ENCODE data around the gene SAMHD1. TPM values are rescaled to one million over a fixed set of nuclear protein-coding genes. Genes with fewer than 3 reads are reported as not detected.

SAMHD1 gene
- total RNA-seq, 2 experiments from 2014 or later = 10.6 to 20.8 TPM

GRCh38 chr20:36929691-36930090 is 21.8 kb downstream of the SAMHD1 start:
- H2AFZ ChIP-seq (ENCODE audit: low read length) = no peak overlapping the region
- no TSS peak for BruUV-seq (replicated peaks)
- H3K9me3 ChIP-seq (ENCODE audit: low read length) = no peaks in the 10 kb centered on the region
- peaks cover 49% of the 10 kb centered on the region for H3K36me3 ChIP-seq (ENCODE audit: insufficient read depth, low read length)
- no peak overlapping the region for H3K27ac ChIP-seq (ENCODE audit: low read depth, low read length, poor library complexity, severe bottlenecking)
- no peaks in the 10 kb centered on the region for H3K4me1 ChIP-seq (ENCODE audit: insufficient read depth, low read length, poor library complexity, severe bottlenecking)
- no peak for DNase-seq (ENCODE audit: low spot score)
- H3K4me2 ChIP-seq (ENCODE audit: low read length) = no peak overlapping the region
- H3K9me2 ChIP-seq (ENCODE audit: insufficient read depth, low read length) = no peaks in the 10 kb centered on the region
- no peak for TF ChIP-seq CTCF (conservative IDR thresholded peaks at IDR 0.05; ENCODE audit: low read length)
- TF ChIP-seq EZH2phosphoT487 (IDR thresholded peaks at IDR 0.05; ENCODE audit: borderline replicate concordance, low read depth, low read length) = no peak
- CTCF ChIA-PET (ENCODE audit: unreplicated experiment) = no interaction called here
- intact Hi-C loops (cut with micrococcal nuclease; ENCODE audit: unreplicated experiment) = no loop called here
- no peaks in the 10 kb centered on the region for H4K20me1 ChIP-seq (ENCODE audit: insufficient read depth, low read length)
- H3K79me2 ChIP-seq (ENCODE audit: insufficient read depth, low read depth, low read length) = no peaks in the 10 kb centered on the region
- POLR2A ChIA-PET = no interaction called here
- H3K4me3 ChIP-seq (ENCODE audit: low read depth, low read length, poor library complexity, severe bottlenecking) = no peak overlapping the region

GRCh38 chr20:36929290-36929689 is 22.2 kb downstream of the SAMHD1 start:
- Histone ChIP-seq H3K4me2 (ENCODE audit: low read length) (no peak overlapping the region), H3K79me2 (ENCODE audit: insufficient read depth, low read depth, low read length) (no peaks in the 10 kb centered on the region), H4K20me1 (ENCODE audit: insufficient read depth, low read length) (no peaks in the 10 kb centered on the region), H3K4me3 (ENCODE audit: low read depth, low read length, poor library complexity, severe bottlenecking) (no peak overlapping the region), H2AFZ (ENCODE audit: low read length) (no peak overlapping the region), H3K27ac (ENCODE audit: low read depth, low read length, poor library complexity, severe bottlenecking) (no peak overlapping the region), H3K4me1 (ENCODE audit: insufficient read depth, low read length, poor library complexity, severe bottlenecking) (no peaks in the 10 kb centered on the region), H3K36me3 (ENCODE audit: insufficient read depth, low read length) (peaks cover 48% of the 10 kb centered on the region), H3K9me3 (ENCODE audit: low read length) (no peaks in the 10 kb centered on the region), H3K9me2 (ENCODE audit: insufficient read depth, low read length) (no peaks in the 10 kb centered on the region)
- no TSS peak for BruUV-seq (replicated peaks)
- TF ChIP-seq EZH2phosphoT487 (IDR thresholded peaks at IDR 0.05; ENCODE audit: borderline replicate concordance, low read depth, low read length) = no peak
- TF ChIP-seq CTCF (conservative IDR thresholded peaks at IDR 0.05; ENCODE audit: low read length) = no peak
- ChIA-PET CTCF (ENCODE audit: unreplicated experiment) (no interaction called here), POLR2A (no interaction called here)
- intact Hi-C loops (cut with micrococcal nuclease; ENCODE audit: unreplicated experiment) = no loop called here
- no peak for DNase-seq (ENCODE audit: low spot score)

- H3K4me1 ChIP-seq (ENCODE audit: insufficient read depth, low read length, poor library complexity, severe bottlenecking) = no peaks in the 10 kb centered on the region
- CTCF ChIA-PET (ENCODE audit: unreplicated experiment) = no interaction called here
- no peak for DNase-seq (ENCODE audit: low spot score)
- no peaks in the 10 kb centered on the region for H3K9me3 ChIP-seq (ENCODE audit: low read length)
- no peaks in the 10 kb centered on the region for H3K79me2 ChIP-seq (ENCODE audit: insufficient read depth, low read depth, low read length)
- no peak overlapping the region for H3K4me3 ChIP-seq (ENCODE audit: low read depth, low read length, poor library complexity, severe bottlenecking)
- no peak overlapping the region for H3K27ac ChIP-seq (ENCODE audit: low read depth, low read length, poor library complexity, severe bottlenecking)
- no peaks in the 10 kb centered on the region for H3K9me2 ChIP-seq (ENCODE audit: insufficient read depth, low read length)
- intact Hi-C loops (cut with micrococcal nuclease; ENCODE audit: unreplicated experiment) = no loop called here
- no peak overlapping the region for H2AFZ ChIP-seq (ENCODE audit: low read length)
- no peak for TF ChIP-seq EZH2phosphoT487 (IDR thresholded peaks at IDR 0.05; ENCODE audit: borderline replicate concordance, low read depth, low read length)
- TF ChIP-seq CTCF (conservative IDR thresholded peaks at IDR 0.05; ENCODE audit: low read length) = no peak
- no peaks in the 10 kb centered on the region for H4K20me1 ChIP-seq (ENCODE audit: insufficient read depth, low read length)
- no peak overlapping the region for H3K4me2 ChIP-seq (ENCODE audit: low read length)
- no TSS peak for BruUV-seq (replicated peaks)
- POLR2A ChIA-PET = no interaction called here
- H3K36me3 ChIP-seq (ENCODE audit: insufficient read depth, low read length) = peaks cover 39% of the 10 kb centered on the region
Measured at GRCh38 chr20:36927704-36928103, 23.8 kb downstream of the SAMHD1 start.
